K562 (cell line): Measurements from ENCODE around the gene OR1J4. TPM values are rescaled to one million over a fixed set of nuclear protein-coding genes. Genes with fewer than 3 reads are reported as not detected.

ENCODE experiments used
- ATAC-seq: fragments of 200-7000 bp; cut with Tn5 transposase; 3 replicates; pipeline ENCODE4 v1.9.1; 2020; ENCODE audit warnings: moderate library complexity
- BruUV-seq: library from RNA; stranded (reverse); fragments of 400-500 nt; replicated peaks from 2 replicates; lab custom pipeline; 2021; lab: Mats Ljungman, UMichigan
- CTCF ChIA-PET: fragments of 300-600 bp; formaldehyde crosslinking; extraction: SDS; loops from one replicate; lab custom pipeline; 2021; ENCODE audit warnings: low intra/inter-chr PET ratio; lab: Yijun Ruan, JAX
- POLR2A ChIA-PET: fragments of 300-600, 350-650 bp; sonication (Branson Sonifier 250); formaldehyde crosslinking; extraction: SDS; loops from one replicate; lab custom pipeline; 2021; ENCODE audit warnings: antibody characterized with exemption, inconsistent platforms; lab: Yijun Ruan, JAX
- DNase-seq, 4 experiments: peaks; one replicate each; pipeline versions ENCODE4 v3.0.0 to v3.0.0-alpha.2; 2011 to 2018; ENCODE audit warnings: low spot score in 3 of 4, mixed read lengths in 3 of 4; ENCODE audit errors: extremely low read depth in 1 of 4
- FAIRE-seq: peaks from 2 replicates; lab custom pipeline; 2011; peaks lifted over from hg19 to GRCh38; lab: Jason Lieb, UNC
- H2AFZ ChIP-seq: 2 replicates; pipeline ENCODE4 v1.6.0; 2011; ENCODE audit warnings: low read depth, low read length, control low read depth, inconsistent platforms
- H3K27ac ChIP-seq: fragments of 200-600 bp; 3 replicates; pipeline ENCODE4 v1.8.0; 2011; ENCODE audit warnings: low read depth, mild to moderate bottlenecking, control low read depth, inconsistent platforms, low read length, moderate library complexity, mixed read lengths; ENCODE audit errors: extremely low read depth
- H3K27me3 ChIP-seq, 2 experiments: fragments of 300-600 bp in 1 of 2; 2 replicates in 1 of 2; 3 replicates in 1 of 2; pipeline versions ENCODE4 v1.6.0 to v1.8.0; 2011; ENCODE audit warnings: inconsistent platforms in 2 of 2, low read length in 2 of 2, mild to moderate bottlenecking in 1 of 2, mixed read lengths in 1 of 2, moderate library complexity in 1 of 2; ENCODE audit not compliant: control insufficient read depth in 2 of 2, insufficient read depth in 2 of 2
- H3K36me3 ChIP-seq: fragments of 300-600 bp; 3 replicates; pipeline ENCODE4 v1.8.0; 2011; ENCODE audit warnings: mild to moderate bottlenecking, low read length, inconsistent platforms; ENCODE audit not compliant: control insufficient read depth, insufficient read depth
- H3K4me1 ChIP-seq, 2 experiments: fragments of 200-600 bp in 1 of 2; replicated peaks in 1 of 2; 2 replicates in 1 of 2; 3 replicates in 1 of 2; pipeline versions ENCODE4 v1.5.1 to v1.8.0; 2011; ENCODE audit warnings: inconsistent platforms in 2 of 2, low read length in 2 of 2, mild to moderate bottlenecking in 1 of 2, mixed read lengths in 1 of 2, moderate library complexity in 1 of 2; ENCODE audit not compliant: control insufficient read depth in 2 of 2, insufficient read depth in 2 of 2
- H3K4me2 ChIP-seq: 2 replicates; pipeline ENCODE4 v1.6.1; 2011; ENCODE audit warnings: low read length, control low read depth, inconsistent platforms, mixed read lengths; ENCODE audit not compliant: insufficient read depth
- H3K4me3 ChIP-seq: fragments of 200-600 bp; sonication (generic), shearing (Covaris generic); 2 replicates; pipeline ENCODE4 v1.5.1; 2016; ENCODE audit warnings: control low read depth, inconsistent platforms
- H3K79me2 ChIP-seq: fragments of 200-600 bp; 3 replicates; pipeline ENCODE4 v1.8.0; 2011; ENCODE audit warnings: low read length, inconsistent platforms; ENCODE audit not compliant: control insufficient read depth, insufficient read depth
- H3K9ac ChIP-seq, 2 experiments: 2 replicates each; pipeline versions ENCODE4 v1.6.0 to v1.6.1; 2011; ENCODE audit warnings: low read depth in 2 of 2, low read length in 2 of 2, control low read depth in 1 of 2, inconsistent platforms in 1 of 2, mild to moderate bottlenecking in 1 of 2, mixed read lengths in 1 of 2; ENCODE audit not compliant: insufficient read depth in 1 of 2
- H3K9me1 ChIP-seq: one replicate; pipeline ENCODE4 v1.6.0; 2011; ENCODE audit warnings: inconsistent platforms, mild to moderate bottlenecking, low read length, moderate library complexity; ENCODE audit not compliant: control insufficient read depth, insufficient read depth
- H3K9me3 ChIP-seq: replicated peaks from 2 replicates; pipeline ENCODE4 v1.5.1; 2011; ENCODE audit warnings: low read depth, low read length, inconsistent platforms; ENCODE audit not compliant: control insufficient read depth, insufficient read depth
- H4K20me1 ChIP-seq: replicated peaks from 2 replicates; pipeline ENCODE4 v1.6.1; 2011; ENCODE audit warnings: low read length, inconsistent platforms, mixed read lengths; ENCODE audit not compliant: control insufficient read depth, insufficient read depth
- ARID4B ChIP-seq: sonication (generic); formaldehyde crosslinking; IDR thresholded peaks from 2 replicates; pipeline ENCODE4 v1.8.0; 2022; ENCODE audit warnings: mild to moderate bottlenecking, missing genetic modification reagents
- CREM ChIP-seq: IDR thresholded peaks from 2 replicates; pipeline ENCODE4 v1.6.1; 2014; ENCODE audit warnings: antibody characterized with exemption, low read depth
- CTCFL ChIP-seq: IDR thresholded peaks from 2 replicates; pipeline ENCODE4 v1.6.1; 2011; ENCODE audit warnings: borderline replicate concordance, low read depth, mild to moderate bottlenecking, moderate library complexity, low read length; ENCODE audit not compliant: insufficient read depth, poor library complexity, severe bottlenecking
- ETV6 ChIP-seq, 3 experiments: fragments of 150-350 bp in 1 of 3; sonication (generic) in 1 of 3; formaldehyde crosslinking in 1 of 3; IDR thresholded peaks; 2 replicates each; pipeline versions ENCODE4 v1.6.1 to v1.8.0; 2014 to 2022; ENCODE audit warnings: borderline replicate concordance in 2 of 3, low read depth in 2 of 3, antibody characterized with exemption in 1 of 3, low read length in 1 of 3, mild to moderate bottlenecking in 1 of 3, missing genetic modification reagents in 1 of 3
- FUS ChIP-seq: fragments of 200-400 bp; formaldehyde crosslinking; optimal IDR thresholded peaks from 2 replicates; pipeline ENCODE3; 2017; ENCODE audit warnings: low read depth, low read length
- KDM5B ChIP-seq: fragments of 200-600 bp; sonication (generic); IDR thresholded peaks from 2 replicates; pipeline ENCODE4 v1.6.1; 2012; ENCODE audit warnings: low read depth, mild to moderate bottlenecking, moderate library complexity, low read length, control low read depth, inconsistent platforms; ENCODE audit not compliant: insufficient replicate concordance
- RAD21 ChIP-seq, 2 experiments: fragments of 250-450 bp in 1 of 2; fragments of 450-650 bp in 1 of 2; sonication (Bioruptor Pico) in 1 of 2; formaldehyde crosslinking in 1 of 2; IDR thresholded peaks in 1 of 2; conservative IDR thresholded peaks in 1 of 2; 2 replicates each; pipeline versions ENCODE4 v1.4.0 to v1.8.0; 2020 to 2022; ENCODE audit warnings: mild to moderate bottlenecking in 2 of 2, moderate library complexity in 1 of 2
- RBM14 ChIP-seq: fragments of 200-400 bp; formaldehyde crosslinking; IDR thresholded peaks from 2 replicates; pipeline ENCODE4 v1.6.1; 2018; ENCODE audit warnings: low read depth, mild to moderate bottlenecking, low read length, moderate library complexity, borderline replicate concordance; ENCODE audit not compliant: insufficient read depth
- TAL1 ChIP-seq: fragments of 450-650 bp; IDR thresholded peaks from 2 replicates; pipeline ENCODE4 v1.6.1; 2016; ENCODE audit warnings: mild to moderate bottlenecking
- TEAD1 ChIP-seq, 2 experiments: fragments of 450-650 bp in 1 of 2; sonication (generic) in 1 of 2; formaldehyde crosslinking; IDR thresholded peaks; 2 replicates each; pipeline versions ENCODE4 v1.4.0 to v1.8.0; 2020 to 2022; ENCODE audit warnings: mild to moderate bottlenecking in 2 of 2, missing genetic modification reagents in 1 of 2
- WGBS: fragments of 100-300 bp; shearing (Covaris generic); methylation state at CpG from one replicate; pipeline ENCODE4 v1.1.6; 2016; ENCODE audit warnings: low coverage, mixed read lengths; ENCODE audit not compliant: insufficient coverage; ENCODE audit errors: missing lambda C conversion rate; 5-methylcytosine and 5-hydroxymethylcytosine counted together
- in situ Hi-C: fragments of 300-500 bp; cut with MboI; formaldehyde crosslinking; loops from 4 replicates; pipeline ENCODE4 v1.15.0; 2018; ENCODE audit warnings: inconsistent platforms, mixed read lengths
- intact Hi-C: fragments of 100-400 bp; cut with micrococcal nuclease; formaldehyde crosslinking; loops from 2 replicates; pipeline ENCODE4 v1.14.2; 2022
- polyA plus RNA-seq, 8 experiments: library from polyadenylated mRNA; depleted of rRNA in 4 of 8; stranded (reverse) in 5 of 8; unstranded in 3 of 8; fragments of >200 nt; fragmentation: Nextera tagmentation in 2 of 8; fragmentation: Illumina TruSeq in 1 of 8; extraction: Ambion mirVana in 2 of 8; extraction: Trizol in 1 of 8; gene quantifications; 2 replicates each; pipeline versions ENCODE4 v1.2.1 to v1.2.3, GENCODE V29; 2011 to 2014; ENCODE audit warnings: inconsistent platforms in 1 of 8, missing spikeins in 1 of 8
- total RNA-seq, 7 experiments: library from RNA; depleted of rRNA in 6 of 7; stranded (reverse); fragments of >200 nt in 6 of 7; fragmentation: Illumina TruSeq in 2 of 7; extraction: Trizol in 2 of 7; gene quantifications; 2 replicates each; pipeline versions ENCODE4 v1.2.1 to v1.2.3, GENCODE V29; 2011 to 2021; ENCODE audit warnings: low replicate concordance in 1 of 7

The OR1J4 gene
- total and polyA plus RNA-seq, 9 of the 15 experiments (the other 6 are each of a cell fraction or from before 2014, with no cell fraction given), result not detected

- TF ChIP-seq RAD21 (CRISPR knock-in tag; conservative IDR thresholded peaks at IDR 0.05 in 1 of 2, IDR thresholded peaks at IDR 0.05 in 1 of 2) (no peak), TAL1 (no peak), TEAD1 (CRISPR knock-in tag; IDR thresholded peaks at IDR 0.05) (no peak), KDM5B (no peak), FUS (no peak), ARID4B (CRISPR knock-in tag) (no peak)
Measured at GRCh38 chr9:122510502-122510901, 8.4 kb upstream of the OR1J4 start, which contains the start of gene OR1J2 (continued).

GRCh38 chr9:122518226-122518625, 715 bp upstream of the OR1J4 start:
- no peak overlapping the region for H3K4me3 ChIP-seq
- CTCF ChIA-PET, result no interaction called here
- no peaks in the 10 kb centered on the region for H3K36me3 ChIP-seq
- no peaks in the 10 kb centered on the region for H3K79me2 ChIP-seq
- no peaks in the 10 kb centered on the region for H4K20me1 ChIP-seq
- no peaks in the 10 kb centered on the region for H3K4me1 ChIP-seq
- DNase-seq (no peak), FAIRE-seq (no peak), ATAC-seq (no peak)
- in situ Hi-C loops (no loop called here), intact Hi-C loops (no loop called here)
- H3K27me3 ChIP-seq, result peaks cover 5 to 19% of the 10 kb centered on the region in 2 experiments; a peak in 4 of 5 replicates
- POLR2A ChIA-PET, result no interaction called here
- BruUV-seq, result no TSS peak
- no peaks in the 10 kb centered on the region for H3K9me3 ChIP-seq
- 0% methylated on average over 2 of the region's 2 CpGs for WGBS
- no peak overlapping the region for H3K9ac ChIP-seq
- H3K27ac ChIP-seq, result no peak overlapping the region
- no peaks in the 10 kb centered on the region for H3K9me1 ChIP-seq
- no peak overlapping the region for H3K4me2 ChIP-seq
- H2AFZ ChIP-seq, result no peak overlapping the region
- TF ChIP-seq ETV6 (IDR thresholded peaks at IDR 0.05; ENCODE audit: borderline replicate concordance in 1 of 2, low read depth in 2 of 2, low read length in 1 of 2) (no peak), ETV6 (CRISPR knock-in tag; IDR thresholded peaks at IDR 0.05; ENCODE audit: borderline replicate concordance) (no peak), RBM14 (no peak), CTCFL (no peak), CREM (no peak)
